Cardiac muscle cell (in vitro differentiated cells and primary cell): ENCODE measurements around the gene SUGP1. TPM values are rescaled to one million over a fixed set of nuclear protein-coding genes. Genes with fewer than 3 reads are reported as not detected.
A peak's percentile ranks its signal among the peaks of the same experiment; 100 is the strongest.

Experiments used
- DNase-seq, 2 donors: peaks; one replicate each; pipeline versions ENCODE4 v3.0.0 to v3.0.0-alpha.2; 2010 to 2017; ENCODE audit warnings: low read depth in 1 of 2, low spot score in 1 of 2
- H3K27ac ChIP-seq: fragments of 200-600 bp; sonication (generic); 2 replicates; pipeline ENCODE4 v1.5.1; 2016
- H3K27me3 ChIP-seq: fragments of 200-600 bp; sonication (generic); 2 replicates; pipeline ENCODE4 v1.6.0; 2016; ENCODE audit warnings: control low read depth
- H3K36me3 ChIP-seq: fragments of 200-600 bp; sonication (generic); 2 replicates; pipeline ENCODE4 v1.5.1; 2016; ENCODE audit warnings: control low read depth
- H3K4me1 ChIP-seq: fragments of 200-600 bp; sonication (generic); 2 replicates; pipeline ENCODE4 v1.8.1; 2017; ENCODE audit warnings: low read depth, mild to moderate bottlenecking, mixed run types
- H3K4me3 ChIP-seq: fragments of 200-600 bp; sonication (generic); 2 replicates; pipeline ENCODE4 v1.5.1; 2016; ENCODE audit warnings: mild to moderate bottlenecking
- H3K9me3 ChIP-seq: fragments of 200-600 bp; sonication (generic); 2 replicates; pipeline ENCODE4 v1.5.1; 2017; ENCODE audit warnings: low read depth, mild to moderate bottlenecking, control low read depth
- polyA plus RNA-seq: library from polyadenylated mRNA; unstranded; fragments of >200 nt; fragmentation: Nextera tagmentation; extraction: Ambion mirVana; gene quantifications from 2 replicates; pipeline ENCODE4 v1.2.1, GENCODE V29; 2016
- total RNA-seq: library from RNA; depleted of rRNA; stranded (reverse); fragments of >200 nt; gene quantifications from 2 replicates; pipeline ENCODE4 v1.2.3, GENCODE V29; 2016
- TF ChIP-seq, protein P1 (sequence below): IDR thresholded peaks from 2 replicates; pipeline ENCODE4 v1.5.1; 2012; ENCODE audit warnings: low read depth, mild to moderate bottlenecking, low read length

Gene SUGP1
- total and polyA plus RNA-seq, 2 experiments from 2014 or later = 74.5 to 84.6 TPM

DNA sequence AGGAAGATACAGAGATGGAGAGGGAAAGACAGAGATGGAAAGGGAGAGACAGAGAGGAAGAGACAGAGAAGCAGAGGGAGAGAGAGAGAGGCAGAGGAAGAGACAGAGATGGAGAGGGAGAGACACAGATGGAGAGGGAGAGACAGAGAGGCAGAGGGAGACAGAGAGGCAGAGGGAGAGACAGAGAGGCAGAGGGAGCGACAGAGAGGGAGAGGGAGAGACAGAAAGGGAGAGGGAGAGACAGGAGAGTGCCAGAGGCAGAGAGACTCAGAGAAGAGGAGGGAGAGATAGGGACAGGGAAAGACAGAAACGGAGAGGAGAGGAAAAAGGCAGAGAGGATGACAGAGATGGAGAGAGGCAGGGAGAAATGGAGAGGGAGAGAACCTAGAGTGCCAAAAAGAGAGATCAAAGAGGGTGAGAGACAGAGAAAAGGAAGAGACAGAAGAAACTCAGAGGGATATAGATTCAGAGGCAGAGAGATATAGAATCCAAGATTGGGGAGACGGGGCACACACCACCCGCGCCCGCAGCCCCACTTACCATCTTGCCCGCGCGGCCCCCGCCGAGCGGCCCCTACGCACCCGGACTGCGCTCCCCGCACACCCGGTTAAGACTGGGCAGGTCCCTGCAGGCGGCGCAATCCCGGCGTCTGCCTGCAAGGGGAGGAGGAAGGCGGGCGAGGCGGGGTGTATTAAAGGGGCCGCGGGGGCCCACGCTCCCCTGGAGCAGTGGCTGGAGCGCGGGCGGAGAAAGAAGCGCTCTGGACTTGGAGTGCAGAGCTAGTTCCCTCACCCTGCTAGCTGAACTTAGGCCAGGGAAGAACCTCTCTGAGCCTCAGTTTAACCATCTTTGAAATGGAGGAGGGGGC lies 57.9 kb downstream of the SUGP1 start:
- peaks cover 18% of the 10 kb centered on the region for H3K27me3 ChIP-seq
- H3K9me3 ChIP-seq = no peaks in the 10 kb centered on the region
- DNase-seq = no peak
- H3K4me1 ChIP-seq = no peaks in the 10 kb centered on the region
- no peaks in the 10 kb centered on the region for H3K36me3 ChIP-seq
- H3K27ac ChIP-seq = no peak overlapping the region
- TF ChIP-seq, protein P1, sequence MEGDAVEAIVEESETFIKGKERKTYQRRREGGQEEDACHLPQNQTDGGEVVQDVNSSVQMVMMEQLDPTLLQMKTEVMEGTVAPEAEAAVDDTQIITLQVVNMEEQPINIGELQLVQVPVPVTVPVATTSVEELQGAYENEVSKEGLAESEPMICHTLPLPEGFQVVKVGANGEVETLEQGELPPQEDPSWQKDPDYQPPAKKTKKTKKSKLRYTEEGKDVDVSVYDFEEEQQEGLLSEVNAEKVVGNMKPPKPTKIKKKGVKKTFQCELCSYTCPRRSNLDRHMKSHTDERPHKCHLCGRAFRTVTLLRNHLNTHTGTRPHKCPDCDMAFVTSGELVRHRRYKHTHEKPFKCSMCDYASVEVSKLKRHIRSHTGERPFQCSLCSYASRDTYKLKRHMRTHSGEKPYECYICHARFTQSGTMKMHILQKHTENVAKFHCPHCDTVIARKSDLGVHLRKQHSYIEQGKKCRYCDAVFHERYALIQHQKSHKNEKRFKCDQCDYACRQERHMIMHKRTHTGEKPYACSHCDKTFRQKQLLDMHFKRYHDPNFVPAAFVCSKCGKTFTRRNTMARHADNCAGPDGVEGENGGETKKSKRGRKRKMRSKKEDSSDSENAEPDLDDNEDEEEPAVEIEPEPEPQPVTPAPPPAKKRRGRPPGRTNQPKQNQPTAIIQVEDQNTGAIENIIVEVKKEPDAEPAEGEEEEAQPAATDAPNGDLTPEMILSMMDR = no peak
- peak overlapping the region; percentile 20 for H3K4me3 ChIP-seq

GRCh38 chr19:19261350-19262189 lies 58.7 kb downstream of the SUGP1 start:
- peak overlapping the region; percentile 20 for H3K4me3 ChIP-seq
- no peaks in the 10 kb centered on the region for H3K4me1 ChIP-seq
- no peak overlapping the region for H3K27ac ChIP-seq
- no peaks in the 10 kb centered on the region for H3K9me3 ChIP-seq
- peak in 1 of 2 donors; percentile 57 for DNase-seq
- TF ChIP-seq, protein P1 = no peak
- no peaks in the 10 kb centered on the region for H3K36me3 ChIP-seq
- peaks cover 18% of the 10 kb centered on the region for H3K27me3 ChIP-seq

GRCh38 chr19:19260417-19261214 lies 59.7 kb downstream of the SUGP1 start:
- no peaks in the 10 kb centered on the region for H3K36me3 ChIP-seq
- no peak overlapping the region for H3K27ac ChIP-seq
- peak overlapping the region; percentile 20 for H3K4me3 ChIP-seq
- no peak for DNase-seq
- H3K4me1 ChIP-seq = no peaks in the 10 kb centered on the region
- no peaks in the 10 kb centered on the region for H3K9me3 ChIP-seq
- TF ChIP-seq, protein P1 = no peak
- H3K27me3 ChIP-seq = peaks cover 18% of the 10 kb centered on the region

GRCh38 chr19:19259741-19260140 lies 60.6 kb downstream of the SUGP1 start:
- no peak overlapping the region for H3K4me3 ChIP-seq
- H3K36me3 ChIP-seq = no peaks in the 10 kb centered on the region
- TF ChIP-seq, protein P1 = no peak
- DNase-seq = peak in 1 of 2 donors; percentile 12
- H3K4me1 ChIP-seq = no peaks in the 10 kb centered on the region
- H3K9me3 ChIP-seq = no peaks in the 10 kb centered on the region
- peaks cover 18% of the 10 kb centered on the region for H3K27me3 ChIP-seq
- no peak overlapping the region for H3K27ac ChIP-seq
